Left lung (tissue), 10 donors: ENCODE measurements around the gene DBN1. TPM values are rescaled to one million over a fixed set of nuclear protein-coding genes. Genes with fewer than 3 reads are reported as not detected.
"Not testable (repeated sequence)": the region's sequence is repeated elsewhere in the genome, so short reads cannot be mapped to it uniquely, and the experiment has no call there.

Source experiments
- ATAC-seq: fragments of 200-7000 bp; cut with Tn5 transposase; one replicate; pipeline ENCODE4 v1.9.1; 2020; ENCODE audit warnings: moderate library complexity
- DNase-seq, 4 donors: peaks; one replicate each; pipeline ENCODE4 v3.0.0-alpha.2; 2013 to 2020
- H3K27ac ChIP-seq, 2 donors: fragments of 200-600 bp; sonication (generic) in 1 of 2; one replicate each; pipeline versions ENCODE4 v1.5.0 to v1.8.0; 2020 to 2021
- H3K27me3 ChIP-seq, 2 donors: fragments of 200-600 bp; sonication (generic) in 1 of 2; one replicate each; pipeline versions ENCODE4 v1.5.0 to v1.8.0; 2020 to 2021
- H3K36me3 ChIP-seq, 2 donors: fragments of 200-600 bp; sonication (generic) in 1 of 2; one replicate each; pipeline versions ENCODE4 v1.5.0 to v1.8.0; 2020 to 2021
- H3K4me1 ChIP-seq, 2 donors: fragments of 200-600 bp; one replicate each; pipeline ENCODE4 v1.8.0; 2021
- H3K4me3 ChIP-seq, 2 donors: fragments of 200-600 bp; sonication (generic) in 1 of 2; one replicate each; pipeline versions ENCODE4 v1.5.0 to v1.8.0; 2020 to 2021; ENCODE audit warnings: mild to moderate bottlenecking in 1 of 2
- H3K9me3 ChIP-seq, 2 donors: fragments of 200-600 bp; sonication (generic) in 1 of 2; one replicate each; pipeline versions ENCODE4 v1.5.0 to v1.8.0; 2020 to 2021
- CTCF ChIP-seq, 2 donors: fragments of 200-600 bp; sonication (generic) in 1 of 2; IDR thresholded peaks; one replicate each; pipeline versions ENCODE4 v1.5.0 to v1.8.0; 2021; ENCODE audit warnings: antibody characterized with exemption in 2 of 2
- intact Hi-C, 2 donors: fragments of 100-400 bp; cut with DNase I; formaldehyde crosslinking; loops; one replicate each; pipeline versions ENCODE4 v1.11.2 to v1.14.2; 2022
- polyA plus RNA-seq, 6 donors: library from polyadenylated mRNA; unstranded; fragments of 120-200 nt; gene quantifications; one replicate each; pipeline ENCODE4 v1.2.1, GENCODE V29; 2013; ENCODE audit not compliant: insufficient read length in 6 of 6
- total RNA-seq, 2 donors: library from RNA; stranded (reverse); fragmentation: NEBNext Ultra II Directional; extraction: Animal tissue kit (Norgen Biotek cat#: 25700); gene quantifications; one replicate each; pipeline ENCODE4 v1.2.1, GENCODE V29; 2021
- donor health status: DM: no; HTN: yes; CAD: no.
- donor health status: DM: no; HTN: no; CAD: no.

The DBN1 gene
- total and polyA plus RNA-seq, 8 donors = 43.2 to 207 (median 148) TPM

GRCh38 chr5:177425196-177425800 is 48.1 kb downstream of the DBN1 start:
- Histone ChIP-seq H3K4me3 (peak overlapping the region; percentile 42 to 91), H3K9me3 (no peaks in the 10 kb centered on the region), H3K4me1 (peaks cover 12 to 42% of the 10 kb centered on the region in 2 donors), H3K27me3 (no peaks in the 10 kb centered on the region), H3K36me3 (peaks cover 0 to 3% of the 10 kb centered on the region in 2 donors), H3K27ac (peak overlapping the region; percentile 93 to 96)
- no peak for TF ChIP-seq CTCF (IDR thresholded peaks at IDR 0.05)
- ATAC-seq (no peak), DNase-seq (no peak)
- intact Hi-C loops = no loop called here

- no peak for TF ChIP-seq CTCF (IDR thresholded peaks at IDR 0.05)
- H3K27ac ChIP-seq = no peak overlapping the region
- no peak for DNase-seq
- no peak overlapping the region for H3K4me3 ChIP-seq
- peaks cover 12 to 40% of the 10 kb centered on the region in 2 donors for H3K4me1 ChIP-seq
- H3K36me3 ChIP-seq = no peaks in the 10 kb centered on the region
- intact Hi-C loops = no loop called here
- no peaks in the 10 kb centered on the region for H3K27me3 ChIP-seq
- no peak for ATAC-seq
- H3K9me3 ChIP-seq = no peaks in the 10 kb centered on the region
Observed at GRCh38 chr5:177423671-177424070, 49.8 kb downstream of the DBN1 start.

GRCh38 chr5:177421062-177421798 is 52.2 kb downstream of the DBN1 start:
- DNase-seq = no peak
- Histone ChIP-seq H3K9me3 (no peaks in the 10 kb centered on the region), H3K4me1 (peaks cover 6 to 37% of the 10 kb centered on the region in 2 donors), H3K4me3 (no peak overlapping the region), H3K27ac (no peak overlapping the region), H3K27me3 (no peaks in the 10 kb centered on the region), H3K36me3 (no peaks in the 10 kb centered on the region)
- intact Hi-C loops = no loop called here
- no peak for TF ChIP-seq CTCF (IDR thresholded peaks at IDR 0.05)
- no peak for ATAC-seq

DNA sequence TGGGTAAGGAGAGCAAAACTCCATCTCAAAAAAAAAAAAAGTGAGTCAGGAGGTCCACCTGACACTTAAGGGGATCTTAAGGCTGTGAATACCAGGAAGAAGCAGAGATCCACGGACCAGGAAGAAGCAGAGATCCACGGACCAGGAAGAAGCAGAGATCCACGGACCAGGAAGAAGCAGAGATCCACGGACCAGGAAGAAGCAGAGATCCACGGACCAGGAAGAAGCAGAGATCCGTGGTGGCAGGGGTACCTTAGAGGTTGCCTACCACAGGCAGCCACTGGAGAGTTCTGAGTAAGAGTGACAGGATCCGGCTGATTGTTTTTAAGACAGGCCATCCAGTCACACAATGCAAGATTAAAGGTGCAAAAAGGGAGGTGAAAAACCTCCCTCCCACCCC is 53.0 kb downstream of the DBN1 start:
- H3K36me3 ChIP-seq, H3K4me3 ChIP-seq, H3K27ac ChIP-seq, H3K9me3 ChIP-seq, ATAC-seq, H3K27me3 ChIP-seq, intact Hi-C loops, DNase-seq: not testable (repeated sequence)
- H3K4me1 ChIP-seq = peaks cover 4 to 42% of the 10 kb centered on the region in 2 donors

DNA sequence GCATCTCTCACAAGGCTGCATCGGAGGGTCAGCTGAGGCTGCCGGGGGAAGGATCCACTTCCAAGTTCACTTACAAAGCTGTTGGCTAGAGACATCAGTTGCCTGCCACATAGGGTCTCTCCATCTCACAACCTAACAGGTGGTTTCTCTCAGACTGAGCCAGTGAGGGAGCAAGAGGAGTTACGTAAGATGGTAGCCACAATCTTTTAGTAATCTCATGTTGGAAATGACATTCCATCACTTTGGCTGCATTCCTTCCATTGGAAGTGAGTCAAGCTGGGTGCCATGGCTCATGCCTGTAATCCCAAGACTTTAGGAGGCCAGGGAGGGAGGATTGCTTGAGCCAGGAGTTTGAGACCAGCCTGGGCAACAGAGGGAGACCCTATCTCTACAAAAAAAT is 54.4 kb downstream of the DBN1 start:
- no peaks in the 10 kb centered on the region for H3K27me3 ChIP-seq
- no peak for ATAC-seq
- intact Hi-C loops = no loop called here
- peaks cover 0 to 37% of the 10 kb centered on the region in 2 donors for H3K4me1 ChIP-seq
- H3K27ac ChIP-seq = no peak overlapping the region
- TF ChIP-seq CTCF (IDR thresholded peaks at IDR 0.05) = no peak
- peak in 1 of 4 donors; percentile 72 for DNase-seq
- H3K4me3 ChIP-seq = no peak overlapping the region
- no peaks in the 10 kb centered on the region for H3K36me3 ChIP-seq
- H3K9me3 ChIP-seq = no peaks in the 10 kb centered on the region

DNA sequence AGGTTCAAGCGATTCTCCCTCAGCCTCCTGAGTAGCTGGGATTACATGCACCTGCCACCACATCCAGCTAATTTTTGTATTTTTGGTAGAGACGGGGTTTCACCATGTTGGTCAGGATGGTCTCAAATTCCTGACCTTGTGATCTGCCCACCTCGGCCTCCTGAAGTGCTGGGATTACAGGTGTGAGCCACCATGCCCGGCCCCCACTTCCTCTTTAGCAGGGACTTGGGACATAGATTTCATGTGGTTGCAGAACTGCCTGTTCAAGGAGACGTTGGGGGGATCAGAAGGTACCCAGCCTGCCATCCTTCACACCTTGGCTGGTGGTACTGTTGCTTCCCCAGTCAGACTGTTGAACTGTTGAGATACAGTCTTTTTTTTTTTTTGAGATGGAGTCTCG is 56.4 kb downstream of the DBN1 start:
- H3K9me3 ChIP-seq, H3K4me3 ChIP-seq, H3K27me3 ChIP-seq, ATAC-seq, H3K36me3 ChIP-seq, DNase-seq, intact Hi-C loops: not testable (repeated sequence)
- Histone ChIP-seq H3K27ac (peak overlapping the region in 1 of 2 donors; percentile 74), H3K4me1 (peaks cover 0 to 42% of the 10 kb centered on the region in 2 donors)
